K562 treated with DMSO at 1 percent for 4 hours (cell line): Measurements from ENCODE around the gene RALGAPA1. TPM values are rescaled to one million over a fixed set of nuclear protein-coding genes. Genes with fewer than 3 reads are reported as not detected.

Experiments
- total RNA-seq: library from RNA; unstranded; fragments of 300-600 nt; gene quantifications from 2 replicates; pipeline ENCODE4 v1.2.3, GENCODE V29; 2022; ENCODE audit not compliant: insufficient read depth

Gene RALGAPA1
- 5.0 and 5.3 TPM in 2 replicates for total RNA-seq

GRCh38 chr14:35808638-35809563 is at the start of gene RALGAPA1:
Gene RALGAPA1 (minus strand): TSS chr14:35809295. CDS start chr14:35808835, 460 bp downstream.

GRCh38 chr14:35826218-35826951 is 17.3 kb upstream of the RALGAPA1 start, which contains the start of gene BRMS1L:
Gene BRMS1L (plus strand): TSS chr14:35826338. CDS start chr14:35826517, 179 bp downstream.

GRCh38 chr14:35533357-35534207 is 275.5 kb downstream of the RALGAPA1 start, which contains the start of gene INSM2:
Gene INSM2 (plus strand): TSS chr14:35534164. CDS start chr14:35534253, 89 bp downstream.

Other genes starting within 250 kb of the RALGAPA1 start
- 2.2 and 4.0 TPM in 2 replicates for gene BRMS1L, start 17.0 kb upstream of the RALGAPA1 start, total RNA-seq